HG03196 (cell line): Measurements from ENCODE around the gene LCE1E.

Source experiments
- ATAC-seq: cut with Tn5 transposase; IDR thresholded peaks from one replicate; pipeline ENCODE4 v1.9.1; 2021; ENCODE audit not compliant: unreplicated experiment

LCE1E gene

DNA sequence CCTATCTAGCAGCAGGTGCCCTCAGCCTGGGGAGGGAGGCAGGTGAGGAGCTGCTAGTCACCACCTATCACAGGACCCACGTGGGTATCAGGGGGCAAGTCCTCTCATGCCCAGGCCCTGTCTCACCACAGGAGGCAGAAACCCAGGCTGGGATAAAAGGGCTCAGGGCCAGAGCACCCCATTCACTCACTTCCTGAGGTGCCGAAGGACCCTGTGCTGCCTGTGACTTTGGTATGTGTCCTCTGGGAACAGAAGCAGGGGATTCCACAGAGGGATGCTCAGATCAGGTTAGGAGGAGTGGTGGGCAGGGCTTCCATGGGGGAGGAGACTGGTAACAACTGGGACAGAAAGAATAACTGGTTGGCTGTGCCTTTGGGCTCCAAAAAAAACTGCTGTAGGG is at the start of gene LCE1E:
Gene LCE1E, plus strand, starts transcription at position 181 of the 400 bp plus-strand sequence. CDS start 1,043 bp downstream, outside the sequence.
- no peak for ATAC-seq

DNA sequence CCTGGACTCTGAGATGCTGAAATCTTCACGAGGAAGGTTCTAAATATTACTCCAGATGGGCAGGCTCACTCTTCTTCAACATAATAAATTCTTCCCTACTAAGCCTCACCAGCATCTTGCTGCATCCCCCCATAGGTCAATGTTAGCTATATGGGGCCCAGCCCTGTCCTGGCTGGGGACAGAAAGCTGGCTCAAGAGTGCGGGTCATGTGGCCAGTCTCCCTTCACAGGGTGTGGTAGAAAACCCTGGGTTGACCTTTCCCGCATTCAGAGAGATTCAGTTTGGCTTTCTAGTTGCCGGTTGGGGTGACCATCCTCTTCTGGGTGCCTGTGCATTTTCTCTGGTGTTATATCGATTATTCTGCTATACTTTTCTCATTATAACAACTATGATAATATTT is 48.1 kb upstream of the LCE1E start:
- no peak for ATAC-seq

- ATAC-seq: no peak
Observed at GRCh38 chr1:152739841-152740240, 46.2 kb upstream of the LCE1E start.

DNA sequence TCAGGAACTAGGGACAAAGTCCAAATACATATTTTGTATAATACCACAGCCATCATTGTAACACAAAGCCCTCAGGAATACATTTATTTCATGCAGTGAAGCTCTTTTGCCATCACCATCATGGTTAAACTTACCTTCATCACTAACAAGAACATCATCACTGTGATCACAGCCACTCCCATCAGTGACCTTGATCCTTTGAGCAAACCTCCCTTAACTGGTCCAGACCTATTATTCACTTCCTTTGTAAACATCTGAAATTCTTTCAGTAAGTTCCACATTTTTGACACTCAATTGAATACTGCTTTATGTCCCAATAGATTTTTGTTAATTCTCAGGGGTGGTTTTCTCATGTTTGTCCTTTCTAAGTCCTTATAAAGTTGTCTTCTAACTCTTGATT is 44.4 kb upstream of the LCE1E start:
- no peak for ATAC-seq

DNA sequence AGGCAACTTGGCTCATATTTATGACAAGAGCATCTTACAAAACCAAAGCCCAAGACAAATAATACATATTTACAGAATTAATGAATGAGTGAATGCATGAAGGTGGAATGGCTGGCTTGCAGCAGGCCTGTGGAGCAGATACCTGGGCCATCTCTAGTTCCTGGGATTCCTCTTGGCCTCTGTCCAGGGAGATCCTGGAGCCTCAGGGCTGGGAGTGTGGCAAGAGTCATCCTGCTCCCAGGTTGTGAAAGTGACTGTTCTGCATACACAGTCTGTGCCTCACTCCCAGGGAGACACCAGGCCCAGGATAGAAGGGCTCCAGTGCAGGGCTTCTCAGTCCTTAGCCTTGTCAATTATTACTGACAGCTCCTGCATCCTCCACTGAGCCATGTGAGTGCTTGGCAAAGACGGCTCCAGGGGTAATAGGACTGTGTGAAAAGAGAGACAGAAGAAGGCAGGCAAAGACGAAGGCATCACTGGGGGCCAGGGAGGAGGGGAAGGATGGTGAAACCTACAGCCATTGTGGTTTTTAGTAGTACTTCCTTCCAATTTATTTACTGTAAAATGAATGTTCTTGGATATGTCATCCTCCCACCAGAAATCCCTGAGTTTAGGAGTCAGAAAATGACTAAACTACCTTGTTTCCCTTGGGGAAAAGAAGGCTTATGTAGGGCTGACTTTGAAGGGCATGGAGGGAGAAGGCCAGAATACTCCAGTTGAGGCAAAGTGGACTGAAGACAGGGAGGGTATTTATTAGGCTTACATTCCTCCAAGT is 42.5 kb upstream of the LCE1E start:
- no peak for ATAC-seq

GRCh38 chr1:152745289-152745704 is 40.8 kb upstream of the LCE1E start:
- ATAC-seq: no peak

DNA sequence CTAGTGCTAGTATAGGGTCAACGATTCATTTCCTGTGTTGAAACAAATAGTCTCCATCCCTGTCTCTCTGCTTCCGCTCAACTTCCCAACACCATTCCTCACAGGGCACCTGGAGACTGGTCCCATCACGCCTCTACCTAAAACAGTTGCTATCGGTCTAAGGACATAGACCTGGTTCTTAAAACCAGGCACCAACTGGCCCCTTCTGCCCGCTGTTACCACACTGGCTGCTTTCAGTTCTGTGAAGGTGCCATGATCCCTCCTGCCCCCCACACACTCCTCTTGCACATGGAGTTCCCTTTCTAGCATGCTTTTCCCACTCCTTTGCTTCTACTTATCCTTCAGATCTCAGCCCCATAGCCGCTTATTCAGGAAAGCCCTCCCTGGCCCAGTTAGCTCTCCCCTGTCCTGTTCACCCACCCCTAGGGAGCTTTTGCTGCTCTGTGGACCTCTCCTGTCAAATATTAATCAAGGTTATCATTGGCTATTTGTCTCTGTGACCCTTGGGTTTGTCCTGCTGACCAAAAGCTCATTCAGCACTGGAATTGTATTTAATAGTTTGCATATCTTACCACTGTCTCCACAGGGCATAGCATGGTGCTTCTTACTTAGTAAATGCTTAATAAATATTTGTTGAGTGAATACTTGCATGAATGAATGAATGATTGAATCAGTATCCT is 40.2 kb upstream of the LCE1E start:
- no peak for ATAC-seq

GRCh38 chr1:152747831-152748230 is 38.2 kb upstream of the LCE1E start:
- ATAC-seq: no peak

DNA sequence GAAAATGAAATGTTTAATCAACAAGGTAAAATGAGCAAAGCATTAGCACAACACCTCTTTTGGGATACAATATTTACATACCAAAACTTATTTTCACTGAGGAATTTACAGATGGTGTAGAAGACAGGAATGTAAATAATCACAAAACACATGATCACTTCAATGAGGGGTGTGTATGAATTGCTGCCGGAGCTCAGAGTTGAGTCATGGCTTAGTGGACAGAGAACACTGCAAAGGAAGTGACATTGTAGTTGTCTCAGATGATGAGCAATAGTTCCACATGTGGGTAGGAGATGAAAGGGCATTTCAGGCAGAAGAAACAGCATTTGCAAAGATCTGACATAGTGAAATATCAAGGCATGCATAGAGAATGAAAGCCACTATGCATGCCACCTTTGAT is 33.8 kb upstream of the LCE1E start:
- ATAC-seq: no peak

GRCh38 chr1:152753586-152753985 is 32.5 kb upstream of the LCE1E start:
- ATAC-seq: no peak

- no peak for ATAC-seq
Observed at GRCh38 chr1:152756872-152757271, 29.2 kb upstream of the LCE1E start.

GRCh38 chr1:152757747-152758146 is 28.3 kb upstream of the LCE1E start, which contains the start of gene KPRP:
KPRP (plus strand) TSS chr1:152758025; CDS start chr1:152759589, 1,564 bp downstream.
- no peak for ATAC-seq

DNA sequence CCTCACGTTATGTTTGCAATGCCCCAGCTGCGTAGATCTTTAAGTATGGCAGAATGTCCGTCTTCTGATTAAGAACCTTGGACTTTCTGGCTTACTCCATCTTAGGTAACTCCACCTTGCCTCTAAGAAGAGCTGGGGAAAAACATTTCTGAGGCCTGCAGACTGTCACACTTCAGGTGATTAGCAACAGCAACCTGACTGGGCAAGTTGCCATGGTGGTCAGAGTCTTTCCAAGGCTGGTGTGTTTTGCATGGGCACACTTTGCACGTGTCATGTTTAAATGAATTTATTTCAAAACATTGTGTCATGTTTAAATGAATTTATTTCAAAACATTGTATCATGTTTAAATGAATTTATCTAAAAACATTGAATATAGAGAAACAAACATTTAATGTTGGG is 27.4 kb upstream of the LCE1E start:
- ATAC-seq: no peak

DNA sequence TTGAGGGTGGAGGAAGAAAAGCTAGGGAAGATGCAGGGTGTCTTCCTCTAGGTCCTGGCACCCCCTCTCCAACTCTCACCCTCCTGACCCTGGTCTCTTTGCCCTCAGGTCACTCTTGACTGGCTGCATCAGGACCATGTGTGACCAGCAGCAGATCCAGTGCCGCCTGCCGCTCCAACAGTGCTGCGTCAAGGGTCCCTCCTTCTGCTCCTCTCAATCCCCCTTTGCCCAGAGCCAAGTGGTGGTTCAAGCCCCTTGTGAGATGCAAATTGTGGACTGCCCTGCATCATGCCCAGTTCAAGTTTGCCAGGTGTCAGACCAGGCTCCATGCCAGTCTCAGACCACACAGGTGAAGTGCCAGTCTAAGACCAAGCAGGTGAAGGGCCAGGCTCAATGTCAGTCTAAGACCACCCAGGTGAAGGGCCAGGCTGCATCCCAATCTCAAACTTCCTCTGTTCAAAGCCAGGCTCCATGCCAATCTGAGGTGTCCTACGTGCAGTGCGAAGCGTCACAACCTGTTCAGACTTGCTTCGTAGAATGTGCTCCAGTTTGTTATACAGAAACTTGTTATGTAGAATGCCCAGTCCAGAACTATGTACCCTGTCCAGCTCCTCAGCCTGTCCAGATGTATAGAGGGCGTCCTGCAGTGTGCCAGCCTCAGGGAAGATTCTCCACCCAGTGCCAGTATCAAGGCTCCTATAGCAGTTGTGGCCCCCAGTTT is 26.4 kb upstream of the LCE1E start:
- no peak for ATAC-seq

DNA sequence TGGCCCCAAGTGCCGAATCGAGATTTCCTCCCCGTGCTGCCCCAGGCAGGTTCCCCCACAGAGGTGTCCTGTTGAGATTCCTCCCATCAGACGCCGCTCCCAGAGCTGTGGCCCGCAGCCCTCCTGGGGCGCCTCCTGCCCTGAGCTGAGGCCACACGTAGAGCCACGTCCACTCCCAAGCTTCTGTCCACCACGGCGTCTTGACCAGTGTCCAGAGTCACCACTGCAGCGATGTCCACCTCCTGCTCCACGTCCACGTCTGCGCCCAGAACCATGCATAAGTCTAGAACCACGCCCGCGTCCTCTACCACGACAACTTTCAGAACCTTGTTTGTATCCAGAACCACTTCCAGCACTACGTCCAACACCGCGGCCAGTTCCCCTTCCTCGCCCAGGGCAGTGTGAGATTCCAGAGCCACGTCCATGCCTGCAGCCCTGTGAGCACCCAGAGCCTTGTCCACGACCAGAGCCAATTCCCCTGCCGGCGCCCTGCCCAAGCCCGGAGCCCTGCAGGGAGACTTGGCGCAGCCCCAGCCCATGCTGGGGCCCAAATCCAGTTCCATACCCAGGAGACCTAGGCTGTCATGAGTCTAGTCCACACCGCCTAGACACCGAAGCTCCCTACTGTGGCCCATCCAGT is 25.4 kb upstream of the LCE1E start:
- ATAC-seq: no peak

GRCh38 chr1:152761609-152762213 is 24.3 kb upstream of the LCE1E start:
- no peak for ATAC-seq

GRCh38 chr1:152768847-152769533 is 17.1 kb upstream of the LCE1E start:
- ATAC-seq: no peak

GRCh38 chr1:152770411-152770810 is 15.6 kb upstream of the LCE1E start:
- no peak for ATAC-seq

- no peak for ATAC-seq
Observed at GRCh38 chr1:152774875-152775274, 11.2 kb upstream of the LCE1E start, which contains the start of gene LCE1F. LCE1F (plus strand) TSS chr1:152775140; CDS start chr1:152776372, 1,232 bp downstream.

DNA sequence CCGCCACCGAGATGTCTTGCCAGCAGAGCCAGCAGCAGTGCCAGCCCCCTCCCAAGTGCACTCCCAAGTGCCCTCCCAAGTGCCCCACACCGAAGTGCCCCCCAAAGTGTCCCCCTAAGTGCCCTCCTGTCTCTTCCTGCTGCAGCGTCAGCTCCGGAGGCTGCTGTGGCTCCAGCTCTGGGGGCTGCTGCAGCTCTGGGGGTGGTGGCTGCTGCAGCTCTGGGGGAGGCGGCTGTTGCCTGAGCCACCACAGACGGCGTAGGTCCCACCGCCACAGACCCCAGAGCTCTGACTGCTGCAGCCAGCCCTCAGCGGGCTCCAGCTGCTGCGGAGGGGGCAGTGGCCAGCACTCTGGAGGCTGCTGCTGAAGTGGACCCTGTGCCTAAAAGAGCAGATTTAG is 9.7 kb upstream of the LCE1E start:
- ATAC-seq: no peak
